WTC11 (cell line): ENCODE measurements around the gene ATP5PB. TPM values are rescaled to one million over a fixed set of nuclear protein-coding genes. Genes with fewer than 3 reads are reported as not detected.

Experiments used
- ATAC-seq: fragments of 200-7000 bp; cut with Tn5 transposase; 2 replicates; pipeline ENCODE4 v1.10.0; 2021; ENCODE audit warnings: mild to moderate bottlenecking, moderate library complexity
- CTCF ChIA-PET: fragments of 300-600 bp; sonication (Branson Sonifier 250); formaldehyde crosslinking; loops from one replicate; lab custom pipeline; 2021; ENCODE audit warnings: antibody characterized with exemption; lab: Charles Lee
- POLR2A ChIA-PET: fragments of 350-600 bp; sonication (Branson Sonifier 250); formaldehyde crosslinking; loops from one replicate; lab custom pipeline; 2021; ENCODE audit warnings: antibody characterized with exemption; lab: Charles Lee
- DNase-seq: peaks from one replicate; pipeline ENCODE4 v3.0.0; 2021; ENCODE audit warnings: low spot score
- H3K27ac Mint-ChIP-seq: 2 replicates; pipeline ENCODE4 v1.8.0; 2021; ENCODE audit warnings: mixed read lengths
- H3K27me3 Mint-ChIP-seq: 2 replicates; pipeline ENCODE4 v1.8.0; 2021; ENCODE audit warnings: low read depth, mild to moderate bottlenecking, moderate library complexity, mixed read lengths
- H3K36me3 Mint-ChIP-seq: 2 replicates; pipeline ENCODE4 v1.8.0; 2021; ENCODE audit warnings: mixed read lengths
- H3K4me1 Mint-ChIP-seq: 2 replicates; pipeline ENCODE4 v1.8.0; 2022; ENCODE audit warnings: mixed read lengths
- H3K4me3 Mint-ChIP-seq: 2 replicates; pipeline ENCODE4 v1.8.0; 2021; ENCODE audit warnings: mild to moderate bottlenecking, moderate library complexity, mixed read lengths
- H3K9me3 Mint-ChIP-seq: 2 replicates; pipeline ENCODE4 v1.8.0; 2021; ENCODE audit warnings: mixed read lengths
- ESRRA ChIP-seq: sonication (generic); formaldehyde crosslinking; IDR thresholded peaks from 2 replicates; pipeline ENCODE4 v1.8.1; 2022; ENCODE audit warnings: mild to moderate bottlenecking, missing genetic modification reagents, borderline replicate concordance
- FOXP1 ChIP-seq: sonication (generic); formaldehyde crosslinking; IDR thresholded peaks from 2 replicates; pipeline ENCODE4 v1.8.0; 2022; ENCODE audit warnings: missing genetic modification reagents, mild to moderate bottlenecking, moderate library complexity, borderline replicate concordance
- MYBL2 ChIP-seq: sonication (generic); formaldehyde crosslinking; IDR thresholded peaks from 2 replicates; pipeline ENCODE4 v1.8.1; 2023; ENCODE audit warnings: mild to moderate bottlenecking, moderate library complexity, missing genetic modification reagents
- NFE2L1 ChIP-seq: sonication (generic); formaldehyde crosslinking; IDR thresholded peaks from 2 replicates; pipeline ENCODE4 v1.8.1; 2023; ENCODE audit warnings: missing genetic modification reagents
- PREB ChIP-seq: sonication (generic); formaldehyde crosslinking; IDR thresholded peaks from 2 replicates; pipeline ENCODE4 v1.8.1; 2022; ENCODE audit warnings: mild to moderate bottlenecking, missing genetic modification reagents, moderate library complexity, borderline replicate concordance
- STAT6 ChIP-seq: sonication (generic); formaldehyde crosslinking; conservative IDR thresholded peaks from 2 replicates; pipeline ENCODE4 v1.8.1; 2023; ENCODE audit warnings: mild to moderate bottlenecking, low read depth, missing genetic modification reagents, moderate library complexity
- TCF7 ChIP-seq: sonication (generic); formaldehyde crosslinking; IDR thresholded peaks from 2 replicates; pipeline ENCODE4 v1.8.0; 2022; ENCODE audit warnings: mild to moderate bottlenecking, low read depth, missing genetic modification reagents, moderate library complexity
- ZMAT4 ChIP-seq: fragments of 250-450 bp; sonication (Bioruptor Pico); IDR thresholded peaks from 2 replicates; pipeline ENCODE4 v1.9.0; 2021; ENCODE audit warnings: mild to moderate bottlenecking
- ZNF317 ChIP-seq: sonication (generic); formaldehyde crosslinking; IDR thresholded peaks from 2 replicates; pipeline ENCODE4 v1.8.1; 2023; ENCODE audit warnings: low read depth, mild to moderate bottlenecking, moderate library complexity, missing genetic modification reagents, borderline replicate concordance
- ZNF396 ChIP-seq: fragments of 250-450 bp; sonication (Bioruptor Pico); IDR thresholded peaks from 2 replicates; pipeline ENCODE4 v1.8.0; 2021; ENCODE audit warnings: mild to moderate bottlenecking, moderate library complexity, borderline replicate concordance
- total RNA-seq: library from RNA; stranded (reverse); gene quantifications from 3 replicates; pipeline ENCODE4 v1.2.3, GENCODE V29; 2021
- TF ChIP-seq, protein P1 (sequence below): fragments of 250-450 bp; sonication (Bioruptor Pico); IDR thresholded peaks from 2 replicates; pipeline ENCODE4 v1.9.0; 2021; ENCODE audit warnings: moderate library complexity, mild to moderate bottlenecking, inconsistent platforms, borderline replicate concordance
- TF ChIP-seq, protein P2 (sequence below): sonication (generic); formaldehyde crosslinking; IDR thresholded peaks from 2 replicates; pipeline ENCODE4 v1.8.0; 2023; ENCODE audit warnings: mild to moderate bottlenecking, missing genetic modification reagents
- TF ChIP-seq, protein P3 (sequence below): fragments of 250-450 bp; sonication (Bioruptor Pico); conservative IDR thresholded peaks from 2 replicates; pipeline ENCODE4 v1.9.0; 2021; ENCODE audit warnings: mild to moderate bottlenecking
- TF ChIP-seq, protein P4 (sequence below): sonication (generic); formaldehyde crosslinking; IDR thresholded peaks from 2 replicates; pipeline ENCODE4 v1.8.0; 2022; ENCODE audit warnings: mild to moderate bottlenecking, missing genetic modification reagents
- TF ChIP-seq, protein P5 (sequence below): fragments of 250-450 bp; sonication (Bioruptor Pico); IDR thresholded peaks from 2 replicates; pipeline ENCODE4 v2.1.2; 2022; ENCODE audit warnings: mild to moderate bottlenecking, moderate library complexity
- TF ChIP-seq, protein P6 (sequence below): sonication (generic); formaldehyde crosslinking; IDR thresholded peaks from 2 replicates; pipeline ENCODE4 v1.8.1; 2022; ENCODE audit warnings: low read depth, missing genetic modification reagents, borderline replicate concordance
- TF ChIP-seq, protein P7 (sequence below): sonication (generic); formaldehyde crosslinking; IDR thresholded peaks from 2 replicates; pipeline ENCODE4 v1.8.0; 2022; ENCODE audit warnings: missing genetic modification reagents

The ATP5PB gene
- total RNA-seq, 1 experiment from 2014 or later: 284 TPM

- no peak overlapping the region for H3K27ac Mint-ChIP-seq
- H3K36me3 Mint-ChIP-seq: no peaks in the 10 kb centered on the region
- DNase-seq (no peak), ATAC-seq (no peak)
- H3K4me1 Mint-ChIP-seq: peaks cover 6% of the 10 kb centered on the region
- POLR2A ChIA-PET: no interaction called here
- no peaks in the 10 kb centered on the region for H3K9me3 Mint-ChIP-seq
- CTCF ChIA-PET: no interaction called here
- H3K4me3 Mint-ChIP-seq: no peak overlapping the region
- H3K27me3 Mint-ChIP-seq: no peaks in the 10 kb centered on the region; the same call in none of the 2 replicates
- TF ChIP-seq, protein P1, sequence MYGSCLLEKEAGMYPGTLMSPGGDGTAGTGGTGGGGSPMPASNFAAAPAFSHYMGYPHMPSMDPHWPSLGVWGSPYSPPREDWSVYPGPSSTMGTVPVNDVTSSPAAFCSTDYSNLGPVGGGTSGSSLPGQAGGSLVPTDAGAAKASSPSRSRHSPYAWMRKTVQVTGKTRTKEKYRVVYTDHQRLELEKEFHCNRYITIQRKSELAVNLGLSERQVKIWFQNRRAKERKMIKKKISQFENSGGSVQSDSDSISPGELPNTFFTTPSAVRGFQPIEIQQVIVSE: no peak
- no peak for TF ChIP-seq ESRRA (CRISPR knock-in tag)
- TF ChIP-seq, protein P2, sequence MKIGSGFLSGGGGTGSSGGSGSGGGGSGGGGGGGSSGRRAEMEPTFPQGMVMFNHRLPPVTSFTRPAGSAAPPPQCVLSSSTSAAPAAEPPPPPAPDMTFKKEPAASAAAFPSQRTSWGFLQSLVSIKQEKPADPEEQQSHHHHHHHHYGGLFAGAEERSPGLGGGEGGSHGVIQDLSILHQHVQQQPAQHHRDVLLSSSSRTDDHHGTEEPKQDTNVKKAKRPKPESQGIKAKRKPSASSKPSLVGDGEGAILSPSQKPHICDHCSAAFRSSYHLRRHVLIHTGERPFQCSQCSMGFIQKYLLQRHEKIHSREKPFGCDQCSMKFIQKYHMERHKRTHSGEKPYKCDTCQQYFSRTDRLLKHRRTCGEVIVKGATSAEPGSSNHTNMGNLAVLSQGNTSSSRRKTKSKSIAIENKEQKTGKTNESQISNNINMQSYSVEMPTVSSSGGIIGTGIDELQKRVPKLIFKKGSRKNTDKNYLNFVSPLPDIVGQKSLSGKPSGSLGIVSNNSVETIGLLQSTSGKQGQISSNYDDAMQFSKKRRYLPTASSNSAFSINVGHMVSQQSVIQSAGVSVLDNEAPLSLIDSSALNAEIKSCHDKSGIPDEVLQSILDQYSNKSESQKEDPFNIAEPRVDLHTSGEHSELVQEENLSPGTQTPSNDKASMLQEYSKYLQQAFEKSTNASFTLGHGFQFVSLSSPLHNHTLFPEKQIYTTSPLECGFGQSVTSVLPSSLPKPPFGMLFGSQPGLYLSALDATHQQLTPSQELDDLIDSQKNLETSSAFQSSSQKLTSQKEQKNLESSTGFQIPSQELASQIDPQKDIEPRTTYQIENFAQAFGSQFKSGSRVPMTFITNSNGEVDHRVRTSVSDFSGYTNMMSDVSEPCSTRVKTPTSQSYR (CRISPR knock-in tag): no peak
- TF ChIP-seq, protein P3, sequence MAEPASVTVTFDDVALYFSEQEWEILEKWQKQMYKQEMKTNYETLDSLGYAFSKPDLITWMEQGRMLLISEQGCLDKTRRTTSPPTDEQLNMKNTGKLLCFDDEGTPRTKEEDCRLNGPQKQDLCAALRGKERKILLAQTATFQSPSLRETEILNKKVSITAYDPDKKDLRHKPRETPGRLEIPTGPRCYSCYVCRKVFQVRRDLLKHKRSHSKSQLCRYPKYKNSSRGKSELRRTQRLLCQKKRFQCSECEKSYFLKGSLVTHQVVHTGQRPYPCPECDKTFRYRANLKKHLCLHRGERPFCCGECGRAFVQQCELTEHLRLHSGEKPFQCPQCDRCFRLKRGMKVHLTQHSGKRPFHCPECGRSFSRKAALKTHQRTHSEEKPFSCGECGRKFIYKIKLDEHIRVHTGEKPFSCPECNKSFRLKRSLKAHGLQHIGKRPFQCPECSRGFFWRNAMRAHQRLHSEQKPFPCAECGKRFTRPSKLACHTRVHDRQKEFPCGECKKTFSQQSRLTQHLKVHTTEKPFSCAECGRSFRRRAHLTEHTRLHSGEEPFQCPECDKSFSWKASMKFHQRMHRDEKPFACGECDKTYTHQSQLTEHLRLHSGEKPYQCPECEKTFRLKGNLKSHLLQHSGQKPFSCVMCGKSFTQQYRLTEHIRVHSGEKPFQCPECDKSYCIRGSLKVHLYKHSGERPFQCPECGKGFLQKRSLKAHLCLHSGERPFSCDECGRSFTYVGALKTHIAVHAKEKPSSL (CRISPR knock-in tag): no peak
- no peak for TF ChIP-seq ZMAT4
- TF ChIP-seq, protein P4, sequence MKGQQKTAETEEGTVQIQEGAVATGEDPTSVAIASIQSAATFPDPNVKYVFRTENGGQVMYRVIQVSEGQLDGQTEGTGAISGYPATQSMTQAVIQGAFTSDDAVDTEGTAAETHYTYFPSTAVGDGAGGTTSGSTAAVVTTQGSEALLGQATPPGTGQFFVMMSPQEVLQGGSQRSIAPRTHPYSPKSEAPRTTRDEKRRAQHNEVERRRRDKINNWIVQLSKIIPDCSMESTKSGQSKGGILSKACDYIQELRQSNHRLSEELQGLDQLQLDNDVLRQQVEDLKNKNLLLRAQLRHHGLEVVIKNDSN (CRISPR knock-in tag): no peak
- TF ChIP-seq, protein P5, sequence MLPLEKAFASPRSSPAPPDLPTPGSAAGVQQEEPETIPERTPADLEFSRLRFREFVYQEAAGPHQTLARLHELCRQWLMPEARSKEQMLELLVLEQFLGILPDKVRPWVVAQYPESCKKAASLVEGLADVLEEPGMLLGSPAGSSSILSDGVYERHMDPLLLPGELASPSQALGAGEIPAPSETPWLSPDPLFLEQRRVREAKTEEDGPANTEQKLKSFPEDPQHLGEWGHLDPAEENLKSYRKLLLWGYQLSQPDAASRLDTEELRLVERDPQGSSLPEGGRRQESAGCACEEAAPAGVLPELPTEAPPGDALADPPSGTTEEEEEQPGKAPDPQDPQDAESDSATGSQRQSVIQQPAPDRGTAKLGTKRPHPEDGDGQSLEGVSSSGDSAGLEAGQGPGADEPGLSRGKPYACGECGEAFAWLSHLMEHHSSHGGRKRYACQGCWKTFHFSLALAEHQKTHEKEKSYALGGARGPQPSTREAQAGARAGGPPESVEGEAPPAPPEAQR (CRISPR knock-in tag): no peak
- no peak for TF ChIP-seq MYBL2 (CRISPR knock-in tag)
- TF ChIP-seq FOXP1 (CRISPR knock-in tag): no peak
- TF ChIP-seq ZNF396 (CRISPR knock-in tag): no peak
- TF ChIP-seq TCF7 (CRISPR knock-in tag): no peak
- TF ChIP-seq, protein P6, sequence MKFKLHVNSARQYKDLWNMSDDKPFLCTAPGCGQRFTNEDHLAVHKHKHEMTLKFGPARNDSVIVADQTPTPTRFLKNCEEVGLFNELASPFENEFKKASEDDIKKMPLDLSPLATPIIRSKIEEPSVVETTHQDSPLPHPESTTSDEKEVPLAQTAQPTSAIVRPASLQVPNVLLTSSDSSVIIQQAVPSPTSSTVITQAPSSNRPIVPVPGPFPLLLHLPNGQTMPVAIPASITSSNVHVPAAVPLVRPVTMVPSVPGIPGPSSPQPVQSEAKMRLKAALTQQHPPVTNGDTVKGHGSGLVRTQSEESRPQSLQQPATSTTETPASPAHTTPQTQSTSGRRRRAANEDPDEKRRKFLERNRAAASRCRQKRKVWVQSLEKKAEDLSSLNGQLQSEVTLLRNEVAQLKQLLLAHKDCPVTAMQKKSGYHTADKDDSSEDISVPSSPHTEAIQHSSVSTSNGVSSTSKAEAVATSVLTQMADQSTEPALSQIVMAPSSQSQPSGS (CRISPR knock-in tag): no peak
- TF ChIP-seq NFE2L1 (CRISPR knock-in tag): no peak
- no peak for TF ChIP-seq PREB
- no peak for TF ChIP-seq STAT6
- TF ChIP-seq ZNF317 (CRISPR knock-in tag): no peak
- TF ChIP-seq, protein P7, sequence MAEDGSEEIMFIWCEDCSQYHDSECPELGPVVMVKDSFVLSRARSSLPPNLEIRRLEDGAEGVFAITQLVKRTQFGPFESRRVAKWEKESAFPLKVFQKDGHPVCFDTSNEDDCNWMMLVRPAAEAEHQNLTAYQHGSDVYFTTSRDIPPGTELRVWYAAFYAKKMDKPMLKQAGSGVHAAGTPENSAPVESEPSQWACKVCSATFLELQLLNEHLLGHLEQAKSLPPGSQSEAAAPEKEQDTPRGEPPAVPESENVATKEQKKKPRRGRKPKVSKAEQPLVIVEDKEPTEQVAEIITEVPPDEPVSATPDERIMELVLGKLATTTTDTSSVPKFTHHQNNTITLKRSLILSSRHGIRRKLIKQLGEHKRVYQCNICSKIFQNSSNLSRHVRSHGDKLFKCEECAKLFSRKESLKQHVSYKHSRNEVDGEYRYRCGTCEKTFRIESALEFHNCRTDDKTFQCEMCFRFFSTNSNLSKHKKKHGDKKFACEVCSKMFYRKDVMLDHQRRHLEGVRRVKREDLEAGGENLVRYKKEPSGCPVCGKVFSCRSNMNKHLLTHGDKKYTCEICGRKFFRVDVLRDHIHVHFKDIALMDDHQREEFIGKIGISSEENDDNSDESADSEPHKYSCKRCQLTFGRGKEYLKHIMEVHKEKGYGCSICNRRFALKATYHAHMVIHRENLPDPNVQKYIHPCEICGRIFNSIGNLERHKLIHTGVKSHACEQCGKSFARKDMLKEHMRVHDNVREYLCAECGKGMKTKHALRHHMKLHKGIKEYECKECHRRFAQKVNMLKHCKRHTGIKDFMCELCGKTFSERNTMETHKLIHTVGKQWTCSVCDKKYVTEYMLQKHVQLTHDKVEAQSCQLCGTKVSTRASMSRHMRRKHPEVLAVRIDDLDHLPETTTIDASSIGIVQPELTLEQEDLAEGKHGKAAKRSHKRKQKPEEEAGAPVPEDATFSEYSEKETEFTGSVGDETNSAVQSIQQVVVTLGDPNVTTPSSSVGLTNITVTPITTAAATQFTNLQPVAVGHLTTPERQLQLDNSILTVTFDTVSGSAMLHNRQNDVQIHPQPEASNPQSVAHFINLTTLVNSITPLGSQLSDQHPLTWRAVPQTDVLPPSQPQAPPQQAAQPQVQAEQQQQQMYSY (CRISPR knock-in tag): no peak
Observed at GRCh38 chr1:111422546-111423391, 26.5 kb upstream of the ATP5PB start.
